Fibroblast of lung (primary cell): ENCODE results near the gene DPY19L1.

ENCODE experiments used
- EZH2 ChIP-seq: IDR thresholded peaks from 2 replicates; pipeline ENCODE4 v1.5.1; 2012; ENCODE audit warnings: low read length, control low read depth, mild to moderate bottlenecking; ENCODE audit errors: missing control alignments
- TF ChIP-seq, protein P1 (sequence below), 2 donors: IDR thresholded peaks in 1 of 2; conservative IDR thresholded peaks in 1 of 2; 1 replicate in 1 of 2; 2 replicates in 1 of 2; pipeline ENCODE4 v1.5.1; 2011 to 2012; ENCODE audit warnings: low read length in 2 of 2, control low read depth in 1 of 2, inconsistent platforms in 1 of 2, low read depth in 1 of 2, mild to moderate bottlenecking in 1 of 2

DNA sequence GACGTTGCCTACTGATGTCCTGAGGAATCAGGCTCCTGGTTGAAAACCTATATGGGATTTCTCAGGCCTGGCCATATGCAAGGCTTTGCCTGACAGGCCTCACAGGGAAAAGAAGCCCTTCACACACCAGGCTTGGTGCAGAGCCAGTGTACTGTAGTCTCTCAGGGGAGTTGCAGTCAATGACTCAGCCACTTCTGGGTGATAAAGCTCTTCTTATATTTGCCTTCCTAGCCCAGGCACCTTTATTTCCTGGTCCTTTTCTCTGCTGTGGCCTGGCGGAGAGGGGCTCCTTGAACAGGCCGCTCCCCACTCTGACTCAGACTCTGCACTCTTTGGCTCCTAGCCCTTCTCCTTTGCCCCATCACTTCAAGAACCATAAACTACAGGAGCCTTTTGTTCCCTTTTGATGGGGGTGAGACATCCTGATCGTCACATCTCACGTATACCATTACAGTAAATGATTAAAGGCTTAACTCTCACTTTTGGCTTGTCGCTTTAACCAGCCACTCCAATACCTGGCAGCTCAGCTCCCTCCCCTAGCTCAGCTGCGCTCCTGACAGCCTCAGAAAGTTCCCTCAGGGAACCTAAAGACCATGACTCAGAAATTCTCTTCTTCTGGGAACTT, 33.5 kb downstream of the DPY19L1 start:
- TF ChIP-seq, protein P1, sequence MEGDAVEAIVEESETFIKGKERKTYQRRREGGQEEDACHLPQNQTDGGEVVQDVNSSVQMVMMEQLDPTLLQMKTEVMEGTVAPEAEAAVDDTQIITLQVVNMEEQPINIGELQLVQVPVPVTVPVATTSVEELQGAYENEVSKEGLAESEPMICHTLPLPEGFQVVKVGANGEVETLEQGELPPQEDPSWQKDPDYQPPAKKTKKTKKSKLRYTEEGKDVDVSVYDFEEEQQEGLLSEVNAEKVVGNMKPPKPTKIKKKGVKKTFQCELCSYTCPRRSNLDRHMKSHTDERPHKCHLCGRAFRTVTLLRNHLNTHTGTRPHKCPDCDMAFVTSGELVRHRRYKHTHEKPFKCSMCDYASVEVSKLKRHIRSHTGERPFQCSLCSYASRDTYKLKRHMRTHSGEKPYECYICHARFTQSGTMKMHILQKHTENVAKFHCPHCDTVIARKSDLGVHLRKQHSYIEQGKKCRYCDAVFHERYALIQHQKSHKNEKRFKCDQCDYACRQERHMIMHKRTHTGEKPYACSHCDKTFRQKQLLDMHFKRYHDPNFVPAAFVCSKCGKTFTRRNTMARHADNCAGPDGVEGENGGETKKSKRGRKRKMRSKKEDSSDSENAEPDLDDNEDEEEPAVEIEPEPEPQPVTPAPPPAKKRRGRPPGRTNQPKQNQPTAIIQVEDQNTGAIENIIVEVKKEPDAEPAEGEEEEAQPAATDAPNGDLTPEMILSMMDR (conservative IDR thresholded peaks at IDR 0.05 in 1 of 2, IDR thresholded peaks at IDR 0.05 in 1 of 2; ENCODE audit: low read depth in 1 of 2, low read length in 2 of 2), result no peak
- no peak for TF ChIP-seq EZH2
